Measurements from ENCODE around the gene TMPRSS11E.

- TF ChIP-seq CTCF (IDR thresholded peaks at IDR 0.05): no peak
- no peak for TF ChIP-seq POLR2A (IDR thresholded peaks at IDR 0.05)
- TF ChIP-seq EP300 (IDR thresholded peaks at IDR 0.05): no peak
Measured at GRCh38 chr4:68434277-68434676, 13.0 kb upstream of the TMPRSS11E start.

All from sigmoid colon (tissue), 4 donors.